Breast epithelium (tissue), 4 donors: ENCODE results near the gene KIF11. TPM values are rescaled to one million over a fixed set of nuclear protein-coding genes. Genes with fewer than 3 reads are reported as not detected.

Experiments
- DNase-seq, 2 donors: peaks; one replicate each; pipeline ENCODE4 v3.0.0-alpha.2; 2019; ENCODE audit warnings: low spot score in 2 of 2
- H3K27ac ChIP-seq, 2 donors: fragments of 200-600 bp; sonication (generic) in 1 of 2; one replicate each; pipeline ENCODE4 v1.5.1; 2016 to 2019; ENCODE audit warnings: mild to moderate bottlenecking in 1 of 2
- H3K27me3 ChIP-seq, 2 donors: fragments of 200-600 bp; sonication (generic) in 1 of 2; one replicate each; pipeline versions ENCODE4 v1.5.1 to v1.6.0; 2017 to 2019; ENCODE audit warnings: control low read depth in 1 of 2, mild to moderate bottlenecking in 1 of 2
- H3K36me3 ChIP-seq: fragments of 200-600 bp; one replicate; pipeline ENCODE4 v1.5.1; 2019
- H3K4me1 ChIP-seq, 2 donors: fragments of 200-600 bp; sonication (generic); one replicate each; pipeline ENCODE4 v1.5.1; 2016 to 2019; ENCODE audit warnings: control low read depth in 1 of 2
- H3K4me3 ChIP-seq, 3 donors: fragments of 200-600 bp; sonication (generic); 1 replicate in 2 of 3; 2 replicates in 1 of 3; pipeline ENCODE4 v1.5.1; 2016 to 2019; ENCODE audit warnings: mild to moderate bottlenecking in 3 of 3, moderate library complexity in 2 of 3
- H3K9me3 ChIP-seq, 2 donors: fragments of 200-600 bp; sonication (generic) in 1 of 2; one replicate each; pipeline ENCODE4 v1.5.1; 2016 to 2019; ENCODE audit warnings: control low read depth in 1 of 2
- CTCF ChIP-seq, 3 donors: fragments of 450-650 bp; IDR thresholded peaks; one replicate each; pipeline ENCODE4 v1.5.1; 2016 to 2017; ENCODE audit warnings: antibody characterized with exemption in 3 of 3, mild to moderate bottlenecking in 3 of 3, moderate library complexity in 3 of 3
- POLR2A ChIP-seq: fragments of 450-650 bp; IDR thresholded peaks from one replicate; pipeline ENCODE4 v1.6.1; 2016; ENCODE audit warnings: antibody characterized with exemption, mild to moderate bottlenecking, moderate library complexity
- POLR2AphosphoS5 ChIP-seq, 3 donors: sonication (generic); formaldehyde crosslinking; IDR thresholded peaks; one replicate each; pipeline ENCODE4 v1.6.1; 2017; ENCODE audit warnings: antibody characterized with exemption in 3 of 3
- intact Hi-C: fragments of 100-400 bp; cut with DNase I; formaldehyde crosslinking; loops from one replicate; pipeline ENCODE4 v1.15.1; 2023; ENCODE audit warnings: low total_unique reads
- total RNA-seq, 3 donors: library from RNA; depleted of rRNA; stranded (reverse); fragments of >200 nt; gene quantifications; one replicate each; pipeline ENCODE4 v1.1.0, GENCODE V29; 2016

The KIF11 gene
- total RNA-seq, 3 donors from 2014 or later = 0.66 to 2.6 (median 1.6) TPM

DNA sequence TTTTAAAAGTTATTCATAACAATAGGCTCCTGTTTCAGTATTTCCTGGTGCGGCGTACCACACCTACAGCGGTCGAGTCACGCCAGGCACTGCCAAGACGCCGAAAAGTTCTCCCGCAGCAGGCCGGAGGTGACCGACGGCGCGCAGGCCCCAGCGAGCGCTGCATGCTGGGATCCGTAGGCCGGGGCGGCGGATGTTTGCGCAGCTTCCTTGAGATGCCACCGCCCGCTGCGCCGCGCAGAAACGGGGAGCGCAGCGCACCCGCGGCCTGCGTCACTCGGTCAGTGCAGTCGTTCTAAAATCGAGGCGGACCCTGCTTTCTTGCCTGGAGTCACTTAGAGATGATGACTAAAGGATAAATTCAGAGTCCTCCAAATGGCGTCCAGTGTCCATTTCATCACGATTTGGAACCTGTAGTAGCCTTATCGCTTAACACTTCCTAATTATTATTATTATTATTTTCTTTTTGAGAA lies 1.3 kb upstream of the KIF11 start:
- intact Hi-C loops = no loop called here
- no peaks in the 10 kb centered on the region for H3K36me3 ChIP-seq
- H3K9me3 ChIP-seq = no peaks in the 10 kb centered on the region
- H3K4me1 ChIP-seq = no peaks in the 10 kb centered on the region
- TF ChIP-seq CTCF (IDR thresholded peaks at IDR 0.05) (peak in 1 of 3 donors; percentile 17), POLR2A (peak; percentile 73), POLR2AphosphoS5 (IDR thresholded peaks at IDR 0.05) (peak; percentile 83 to 94 (median 86))
- peak; percentile 92 to 93 for DNase-seq
- H3K27ac ChIP-seq = peak overlapping the region; percentile 95 to 97
- peak overlapping the region; percentile 64 to 78 (median 74) for H3K4me3 ChIP-seq
- no peaks in the 10 kb centered on the region for H3K27me3 ChIP-seq

- no peaks in the 10 kb centered on the region for H3K27me3 ChIP-seq
- DNase-seq = no peak
- no peaks in the 10 kb centered on the region for H3K36me3 ChIP-seq
- TF ChIP-seq CTCF (IDR thresholded peaks at IDR 0.05) = no peak
- TF ChIP-seq POLR2A = no peak
- no peak for TF ChIP-seq POLR2AphosphoS5 (IDR thresholded peaks at IDR 0.05)
- intact Hi-C loops = no loop called here
- H3K4me1 ChIP-seq = no peaks in the 10 kb centered on the region
- H3K4me3 ChIP-seq = peak overlapping the region; percentile 64 to 78 (median 74)
- H3K9me3 ChIP-seq = no peaks in the 10 kb centered on the region
- H3K27ac ChIP-seq = no peak overlapping the region
Measured at GRCh38 chr10:92593619-92594588, 974 bp downstream of the KIF11 start.

DNA sequence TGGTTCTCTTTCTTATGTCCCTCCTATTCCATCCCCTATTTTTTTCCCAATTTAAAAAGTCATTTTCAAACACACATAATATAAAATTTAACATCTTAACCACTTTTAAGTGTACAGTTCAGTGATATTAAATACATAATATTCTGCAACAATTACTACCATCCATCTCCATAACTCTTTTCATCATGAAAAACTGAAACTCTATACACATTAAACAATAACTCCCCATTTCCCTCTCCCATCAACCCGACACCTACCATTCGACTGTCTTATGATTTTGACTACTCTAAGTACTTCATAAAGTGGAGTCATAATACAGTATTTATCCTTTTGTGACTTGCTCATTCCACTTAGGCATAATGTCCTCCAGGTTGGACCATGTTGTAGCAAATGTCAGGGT lies 2.6 kb downstream of the KIF11 start:
- Histone ChIP-seq H3K27ac (no peak overlapping the region), H3K36me3 (no peaks in the 10 kb centered on the region), H3K4me3 (no peak overlapping the region), H3K27me3 (no peaks in the 10 kb centered on the region), H3K4me1 (no peaks in the 10 kb centered on the region), H3K9me3 (no peaks in the 10 kb centered on the region)
- TF ChIP-seq POLR2A = no peak
- no peak for TF ChIP-seq CTCF (IDR thresholded peaks at IDR 0.05)
- no peak for TF ChIP-seq POLR2AphosphoS5 (IDR thresholded peaks at IDR 0.05)
- no peak for DNase-seq
- intact Hi-C loops = no loop called here

GRCh38 chr10:92598321-92598720 lies 5.4 kb downstream of the KIF11 start:
- Histone ChIP-seq H3K27ac (no peak overlapping the region), H3K4me1 (no peaks in the 10 kb centered on the region), H3K9me3 (no peaks in the 10 kb centered on the region), H3K36me3 (no peaks in the 10 kb centered on the region), H3K4me3 (no peak overlapping the region), H3K27me3 (no peaks in the 10 kb centered on the region)
- DNase-seq = no peak
- intact Hi-C loops = no loop called here
- no peak for TF ChIP-seq POLR2AphosphoS5 (IDR thresholded peaks at IDR 0.05)
- no peak for TF ChIP-seq POLR2A
- no peak for TF ChIP-seq CTCF (IDR thresholded peaks at IDR 0.05)

DNA sequence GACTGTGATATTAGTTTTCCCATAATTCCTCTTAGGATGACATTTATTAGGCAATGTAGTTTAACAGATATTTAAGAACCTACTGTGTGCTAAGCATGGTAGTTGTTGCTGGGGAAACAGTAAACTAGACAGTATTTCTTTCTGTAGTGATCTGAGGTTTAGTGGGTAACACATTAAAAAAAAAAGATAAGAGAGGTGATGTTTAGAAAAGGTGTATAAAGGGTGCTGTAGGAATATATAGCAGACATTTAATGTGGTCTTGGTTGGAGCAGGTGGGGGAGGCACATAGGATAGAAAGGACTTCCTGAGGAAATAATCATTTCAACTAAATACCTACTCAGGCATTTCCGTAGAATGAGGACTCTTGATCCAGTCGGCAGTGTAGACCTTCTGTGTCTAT lies 11.9 kb downstream of the KIF11 start:
- no peak overlapping the region for H3K4me3 ChIP-seq
- no peaks in the 10 kb centered on the region for H3K27me3 ChIP-seq
- no peak for TF ChIP-seq CTCF (IDR thresholded peaks at IDR 0.05)
- TF ChIP-seq POLR2AphosphoS5 (IDR thresholded peaks at IDR 0.05) = no peak
- TF ChIP-seq POLR2A = no peak
- intact Hi-C loops = no loop called here
- no peaks in the 10 kb centered on the region for H3K36me3 ChIP-seq
- no peak for DNase-seq
- H3K9me3 ChIP-seq = no peaks in the 10 kb centered on the region
- H3K4me1 ChIP-seq = no peaks in the 10 kb centered on the region
- no peak overlapping the region for H3K27ac ChIP-seq
